ENCODE data around the gene S100A1. TPM values are rescaled to one million over a fixed set of nuclear protein-coding genes. Genes with fewer than 3 reads are reported as not detected.

Gene S100A1
- total and polyA plus RNA-seq, 10 of the 15 experiments (the other 5 are each of a cell fraction or from before 2014, with no cell fraction given) = 0.13 to 0.29 TPM; not detected in 8

GRCh38 chr1:153623101-153623500, 5.1 kb upstream of the S100A1 start:
- 62% methylated on average over 6 of the region's 7 CpGs for WGBS (ENCODE audit: insufficient coverage, insufficient replicate concordance, low lambda C conversion rate, missing lambda C conversion rate)
- Histone ChIP-seq H3K9me3 (replicated peaks; ENCODE audit: control insufficient read depth, insufficient read depth, low read length) (no peaks in the 10 kb centered on the region), H3K4me3 (no peak overlapping the region), H3K4me2 (ENCODE audit: control insufficient read depth, insufficient read depth) (no peak overlapping the region; the same call in 1 of the 2 replicates), H3K36me3 (ENCODE audit: control insufficient read depth in 2 of 2, insufficient read depth in 2 of 2, low read length in 1 of 2) (no peaks in the 10 kb centered on the region), H3K27ac (ENCODE audit: control insufficient read depth, insufficient read depth) (no peak overlapping the region), H3K27me3 (replicated peaks in 1 of 2; ENCODE audit: control insufficient read depth in 2 of 2, insufficient read depth in 2 of 2, low read length in 1 of 2) (no peaks in the 10 kb centered on the region), H3K4me1 (ENCODE audit: control insufficient read depth, insufficient read depth, low read length) (peaks cover 14% of the 10 kb centered on the region), H3K79me2 (ENCODE audit: control insufficient read depth, insufficient read depth, low read length) (no peaks in the 10 kb centered on the region), H3K9ac (ENCODE audit: control insufficient read depth, insufficient read depth, low read length) (no peak overlapping the region), H4K20me1 (ENCODE audit: control insufficient read depth, insufficient read depth) (no peaks in the 10 kb centered on the region), H2AFZ (ENCODE audit: control insufficient read depth, low read depth, low read length) (peak overlapping the region; percentile 42)
- DNase-seq (ENCODE audit: low read depth, low spot score) = no peak
- SMC1A ChIA-PET (ENCODE audit: uncharacterized antibody, unreplicated experiment) = interaction anchor here (0.6 to 2.6 kb wide), 3 partner anchors 49 to 113 kb away, joined by 3 to 12 read pairs (median 3); no protein-coding TSS in a partner anchor
- intact Hi-C loops (cut with micrococcal nuclease; ENCODE audit: unreplicated experiment) = no loop called here
- BruUV-seq (replicated peaks) = no TSS peak
- TF ChIP-seq EP300 (IDR thresholded peaks at IDR 0.05; ENCODE audit: borderline replicate concordance in 1 of 2, control insufficient read depth in 1 of 2, low read depth in 2 of 2, low read length in 2 of 2) = no peak
- TF ChIP-seq STAT3 (IDR thresholded peaks at IDR 0.05; ENCODE audit: low read depth, low read length) = no peak
- TF ChIP-seq MYB (IDR thresholded peaks at IDR 0.05; ENCODE audit: borderline replicate concordance, low read depth, low read length) = no peak
- TF ChIP-seq RCOR1 (conservative IDR thresholded peaks at IDR 0.05; ENCODE audit: low read depth, low read length) = no peak
- TF ChIP-seq YBX1 (IDR thresholded peaks at IDR 0.05) = no peak
- TF ChIP-seq, protein P1, sequence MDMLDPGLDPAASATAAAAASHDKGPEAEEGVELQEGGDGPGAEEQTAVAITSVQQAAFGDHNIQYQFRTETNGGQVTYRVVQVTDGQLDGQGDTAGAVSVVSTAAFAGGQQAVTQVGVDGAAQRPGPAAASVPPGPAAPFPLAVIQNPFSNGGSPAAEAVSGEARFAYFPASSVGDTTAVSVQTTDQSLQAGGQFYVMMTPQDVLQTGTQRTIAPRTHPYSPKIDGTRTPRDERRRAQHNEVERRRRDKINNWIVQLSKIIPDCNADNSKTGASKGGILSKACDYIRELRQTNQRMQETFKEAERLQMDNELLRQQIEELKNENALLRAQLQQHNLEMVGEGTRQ (IDR thresholded peaks at IDR 0.05; ENCODE audit: borderline replicate concordance, low read depth, low read length) = no peak
- TF ChIP-seq ESRRA (IDR thresholded peaks at IDR 0.05; ENCODE audit: low read length) = no peak
- no peak for TF ChIP-seq NFXL1 (IDR thresholded peaks at IDR 0.05; ENCODE audit: borderline replicate concordance)
- no peak for TF ChIP-seq ZNF384 (IDR thresholded peaks at IDR 0.05; ENCODE audit: borderline replicate concordance, low read depth, low read length)
- FAIRE-seq = no peak
- RAD21 ChIA-PET (ENCODE audit: unreplicated experiment) = interaction anchor here (0.9 kb wide), 1 partner anchor 88 kb away, joined by 3 read pairs; the partner anchor contains the start of gene S100A6
- no peak for ATAC-seq
- in situ Hi-C loops (cut with MboI) = no loop called here
- CTCF ChIA-PET = interaction anchor here (1.3 to 3.0 kb wide), 5 partner anchors 9 to 270 kb away, joined by 4 to 14 read pairs (median 8); partner anchors contain the start of gene CHTOP
- POLR2A ChIA-PET = interaction anchor here (0.6 to 1.5 kb wide), 5 partner anchors 8 to 109 kb away, joined by 3 to 6 read pairs (median 3); partner anchors contain the start of gene CHTOP
